Measurements from ENCODE around the gene NRP1. TPM values are rescaled to one million over a fixed set of nuclear protein-coding genes. Genes with fewer than 3 reads are reported as not detected.

The NRP1 gene
- total RNA-seq, 1 experiment from 2014 or later, result 0.71 TPM

- no peaks in the 10 kb centered on the region for H3K9me3 ChIP-seq (ENCODE audit: low read length)
- H3K4me1 ChIP-seq (ENCODE audit: low read length), result no peaks in the 10 kb centered on the region
- no peak overlapping the region for H3K4me3 ChIP-seq (ENCODE audit: low read length)
- H3K9me2 ChIP-seq (replicated peaks; ENCODE audit: insufficient read depth, low read length), result no peaks in the 10 kb centered on the region
- no peak overlapping the region for H3K27ac ChIP-seq (ENCODE audit: low read length)
- H3K79me2 ChIP-seq (ENCODE audit: low read length), result no peaks in the 10 kb centered on the region
- no peaks in the 10 kb centered on the region for H3K27me3 ChIP-seq (ENCODE audit: low read length)
- H4K20me1 ChIP-seq (ENCODE audit: insufficient read depth, low read depth, low read length), result no peaks in the 10 kb centered on the region
- H3K4me2 ChIP-seq (ENCODE audit: low read depth, low read length, poor library complexity, severe bottlenecking), result no peak overlapping the region
- no peaks in the 10 kb centered on the region for H3K36me3 ChIP-seq (ENCODE audit: insufficient read depth, low read length)
- H3K9ac ChIP-seq (ENCODE audit: low read length), result no peak overlapping the region
- H2AFZ ChIP-seq (ENCODE audit: low read length), result no peak overlapping the region
- DNase-seq, result no peak
Measured at GRCh38 chr10:33265621-33266020, 68.8 kb downstream of the NRP1 start.

GRCh38 chr10:33263453-33263852, 71.0 kb downstream of the NRP1 start:
- Histone ChIP-seq H3K4me2 (ENCODE audit: low read depth, low read length, poor library complexity, severe bottlenecking) (no peak overlapping the region), H3K9me3 (ENCODE audit: low read length) (no peaks in the 10 kb centered on the region), H3K9me2 (replicated peaks; ENCODE audit: insufficient read depth, low read length) (no peaks in the 10 kb centered on the region), H4K20me1 (ENCODE audit: insufficient read depth, low read depth, low read length) (no peaks in the 10 kb centered on the region), H3K4me3 (ENCODE audit: low read length) (no peak overlapping the region), H3K4me1 (ENCODE audit: low read length) (no peaks in the 10 kb centered on the region), H3K27ac (ENCODE audit: low read length) (no peak overlapping the region), H3K27me3 (ENCODE audit: low read length) (no peaks in the 10 kb centered on the region), H2AFZ (ENCODE audit: low read length) (no peak overlapping the region), H3K79me2 (ENCODE audit: low read length) (no peaks in the 10 kb centered on the region), H3K36me3 (ENCODE audit: insufficient read depth, low read length) (no peaks in the 10 kb centered on the region), H3K9ac (ENCODE audit: low read length) (no peak overlapping the region)
- DNase-seq, result no peak

- no peaks in the 10 kb centered on the region for H3K79me2 ChIP-seq (ENCODE audit: low read length)
- H2AFZ ChIP-seq (ENCODE audit: low read length), result no peak overlapping the region
- no peak overlapping the region for H3K4me3 ChIP-seq (ENCODE audit: low read length)
- no peaks in the 10 kb centered on the region for H3K27me3 ChIP-seq (ENCODE audit: low read length)
- no peak overlapping the region for H3K4me2 ChIP-seq (ENCODE audit: low read depth, low read length, poor library complexity, severe bottlenecking)
- no peaks in the 10 kb centered on the region for H3K9me2 ChIP-seq (replicated peaks; ENCODE audit: insufficient read depth, low read length)
- no peaks in the 10 kb centered on the region for H3K9me3 ChIP-seq (ENCODE audit: low read length)
- H4K20me1 ChIP-seq (ENCODE audit: insufficient read depth, low read depth, low read length), result no peaks in the 10 kb centered on the region
- H3K36me3 ChIP-seq (ENCODE audit: insufficient read depth, low read length), result no peaks in the 10 kb centered on the region
- DNase-seq, result no peak
- no peak overlapping the region for H3K9ac ChIP-seq (ENCODE audit: low read length)
- no peaks in the 10 kb centered on the region for H3K4me1 ChIP-seq (ENCODE audit: low read length)
- H3K27ac ChIP-seq (ENCODE audit: low read length), result no peak overlapping the region
Measured at GRCh38 chr10:33262871-33263270, 71.6 kb downstream of the NRP1 start.

- Histone ChIP-seq H3K9me2 (replicated peaks; ENCODE audit: insufficient read depth, low read length) (no peaks in the 10 kb centered on the region), H3K4me1 (ENCODE audit: low read length) (no peaks in the 10 kb centered on the region), H3K79me2 (ENCODE audit: low read length) (no peaks in the 10 kb centered on the region), H3K9me3 (ENCODE audit: low read length) (no peaks in the 10 kb centered on the region), H3K27ac (ENCODE audit: low read length) (no peak overlapping the region), H2AFZ (ENCODE audit: low read length) (no peak overlapping the region), H4K20me1 (ENCODE audit: insufficient read depth, low read depth, low read length) (no peaks in the 10 kb centered on the region), H3K9ac (ENCODE audit: low read length) (no peak overlapping the region), H3K4me2 (ENCODE audit: low read depth, low read length, poor library complexity, severe bottlenecking) (no peak overlapping the region), H3K4me3 (ENCODE audit: low read length) (no peak overlapping the region), H3K27me3 (ENCODE audit: low read length) (no peaks in the 10 kb centered on the region), H3K36me3 (ENCODE audit: insufficient read depth, low read length) (no peaks in the 10 kb centered on the region)
- DNase-seq, result no peak
Measured at GRCh38 chr10:33260403-33261149, 73.9 kb downstream of the NRP1 start.

GRCh38 chr10:33258967-33259366, 75.5 kb downstream of the NRP1 start:
- no peaks in the 10 kb centered on the region for H3K79me2 ChIP-seq (ENCODE audit: low read length)
- no peak overlapping the region for H2AFZ ChIP-seq (ENCODE audit: low read length)
- DNase-seq, result no peak
- H3K9me2 ChIP-seq (replicated peaks; ENCODE audit: insufficient read depth, low read length), result no peaks in the 10 kb centered on the region
- no peaks in the 10 kb centered on the region for H3K4me1 ChIP-seq (ENCODE audit: low read length)
- no peaks in the 10 kb centered on the region for H4K20me1 ChIP-seq (ENCODE audit: insufficient read depth, low read depth, low read length)
- H3K4me2 ChIP-seq (ENCODE audit: low read depth, low read length, poor library complexity, severe bottlenecking), result no peak overlapping the region
- H3K9ac ChIP-seq (ENCODE audit: low read length), result no peak overlapping the region
- no peaks in the 10 kb centered on the region for H3K27me3 ChIP-seq (ENCODE audit: low read length)
- no peaks in the 10 kb centered on the region for H3K9me3 ChIP-seq (ENCODE audit: low read length)
- H3K36me3 ChIP-seq (ENCODE audit: insufficient read depth, low read length), result no peaks in the 10 kb centered on the region
- no peak overlapping the region for H3K27ac ChIP-seq (ENCODE audit: low read length)
- no peak overlapping the region for H3K4me3 ChIP-seq (ENCODE audit: low read length)

GRCh38 chr10:33257439-33258080, 76.9 kb downstream of the NRP1 start:
- no peak for DNase-seq
- Histone ChIP-seq H3K4me3 (ENCODE audit: low read length) (no peak overlapping the region), H3K79me2 (ENCODE audit: low read length) (no peaks in the 10 kb centered on the region), H3K9me3 (ENCODE audit: low read length) (no peaks in the 10 kb centered on the region), H3K4me2 (ENCODE audit: low read depth, low read length, poor library complexity, severe bottlenecking) (no peak overlapping the region), H3K9me2 (replicated peaks; ENCODE audit: insufficient read depth, low read length) (no peaks in the 10 kb centered on the region), H3K36me3 (ENCODE audit: insufficient read depth, low read length) (no peaks in the 10 kb centered on the region), H3K4me1 (ENCODE audit: low read length) (no peaks in the 10 kb centered on the region), H3K27me3 (ENCODE audit: low read length) (no peaks in the 10 kb centered on the region), H3K27ac (ENCODE audit: low read length) (no peak overlapping the region), H2AFZ (ENCODE audit: low read length) (no peak overlapping the region), H3K9ac (ENCODE audit: low read length) (no peak overlapping the region), H4K20me1 (ENCODE audit: insufficient read depth, low read depth, low read length) (no peaks in the 10 kb centered on the region)

- no peak overlapping the region for H3K4me3 ChIP-seq (ENCODE audit: low read length)
- no peak overlapping the region for H3K9ac ChIP-seq (ENCODE audit: low read length)
- H3K27ac ChIP-seq (ENCODE audit: low read length), result no peak overlapping the region
- H3K36me3 ChIP-seq (ENCODE audit: insufficient read depth, low read length), result no peaks in the 10 kb centered on the region
- H3K79me2 ChIP-seq (ENCODE audit: low read length), result no peaks in the 10 kb centered on the region
- no peaks in the 10 kb centered on the region for H4K20me1 ChIP-seq (ENCODE audit: insufficient read depth, low read depth, low read length)
- H3K9me2 ChIP-seq (replicated peaks; ENCODE audit: insufficient read depth, low read length), result no peaks in the 10 kb centered on the region
- no peak overlapping the region for H3K4me2 ChIP-seq (ENCODE audit: low read depth, low read length, poor library complexity, severe bottlenecking)
- no peak for DNase-seq
- no peak overlapping the region for H2AFZ ChIP-seq (ENCODE audit: low read length)
- H3K27me3 ChIP-seq (ENCODE audit: low read length), result no peaks in the 10 kb centered on the region
- H3K9me3 ChIP-seq (ENCODE audit: low read length), result no peaks in the 10 kb centered on the region
- H3K4me1 ChIP-seq (ENCODE audit: low read length), result no peaks in the 10 kb centered on the region
Measured at GRCh38 chr10:33256458-33256857, 78.0 kb downstream of the NRP1 start.

- Histone ChIP-seq H3K79me2 (ENCODE audit: low read length) (no peaks in the 10 kb centered on the region), H3K4me3 (ENCODE audit: low read length) (no peak overlapping the region), H2AFZ (ENCODE audit: low read length) (no peak overlapping the region), H3K27ac (ENCODE audit: low read length) (no peak overlapping the region), H3K27me3 (ENCODE audit: low read length) (no peaks in the 10 kb centered on the region), H3K36me3 (ENCODE audit: insufficient read depth, low read length) (no peaks in the 10 kb centered on the region), H3K4me2 (ENCODE audit: low read depth, low read length, poor library complexity, severe bottlenecking) (no peak overlapping the region), H3K9me3 (ENCODE audit: low read length) (no peaks in the 10 kb centered on the region), H4K20me1 (ENCODE audit: insufficient read depth, low read depth, low read length) (no peaks in the 10 kb centered on the region), H3K4me1 (ENCODE audit: low read length) (no peaks in the 10 kb centered on the region), H3K9me2 (replicated peaks; ENCODE audit: insufficient read depth, low read length) (no peaks in the 10 kb centered on the region), H3K9ac (ENCODE audit: low read length) (no peak overlapping the region)
- DNase-seq, result no peak
Measured at GRCh38 chr10:33254556-33255160, 79.8 kb downstream of the NRP1 start.

All from Karpas-422 (cell line).